ENCODE measurements around the gene MMP7.

Gene MMP7

DNA sequence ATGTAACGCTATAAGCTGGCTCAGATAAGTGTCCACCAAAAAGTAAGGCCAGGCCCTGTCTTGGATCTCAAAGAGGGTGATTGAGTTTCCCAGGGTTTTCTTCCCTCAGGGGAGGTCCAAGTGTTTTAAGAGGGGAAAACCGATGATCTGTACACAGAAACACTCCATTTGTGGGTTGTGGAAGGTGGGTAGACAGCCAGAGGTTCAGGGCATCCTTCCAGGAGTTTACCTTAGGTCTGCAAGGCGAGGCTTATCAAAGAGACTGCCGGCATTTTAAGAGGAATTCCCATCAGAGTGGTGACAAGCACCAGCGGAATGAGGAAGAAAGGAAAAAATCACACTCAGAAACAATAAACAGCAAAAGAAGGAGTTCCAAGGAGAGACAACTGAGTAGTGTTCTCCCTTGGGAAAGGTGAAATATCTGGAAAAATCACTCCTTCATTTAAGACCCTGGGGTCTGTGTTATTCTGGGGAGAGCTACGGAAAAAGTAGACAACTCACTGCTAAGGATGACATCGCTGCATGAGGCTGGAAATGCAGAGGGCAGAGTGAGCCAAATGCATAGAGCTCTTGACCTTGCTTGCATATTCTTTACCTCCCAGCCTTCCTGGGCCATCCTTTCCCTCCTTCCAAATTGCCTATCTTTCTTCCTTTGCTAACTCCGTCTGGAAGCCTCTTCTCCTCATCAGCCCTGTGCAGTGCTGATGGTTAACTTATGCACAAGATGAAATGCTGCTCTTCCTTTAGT is 22.1 kb upstream of the MMP7 start:
- no peaks in the 10 kb centered on the region for H3K27me3 Mint-ChIP-seq
- H3K4me1 Mint-ChIP-seq, result peaks cover 31% of the 10 kb centered on the region
- ATAC-seq, result no peak
- no peaks in the 10 kb centered on the region for H3K36me3 Mint-ChIP-seq
- H3K27ac Mint-ChIP-seq, result peak overlapping the region; percentile 32
- H3K9me3 Mint-ChIP-seq, result no peaks in the 10 kb centered on the region
- H3K4me3 Mint-ChIP-seq, result no peak overlapping the region

DNA sequence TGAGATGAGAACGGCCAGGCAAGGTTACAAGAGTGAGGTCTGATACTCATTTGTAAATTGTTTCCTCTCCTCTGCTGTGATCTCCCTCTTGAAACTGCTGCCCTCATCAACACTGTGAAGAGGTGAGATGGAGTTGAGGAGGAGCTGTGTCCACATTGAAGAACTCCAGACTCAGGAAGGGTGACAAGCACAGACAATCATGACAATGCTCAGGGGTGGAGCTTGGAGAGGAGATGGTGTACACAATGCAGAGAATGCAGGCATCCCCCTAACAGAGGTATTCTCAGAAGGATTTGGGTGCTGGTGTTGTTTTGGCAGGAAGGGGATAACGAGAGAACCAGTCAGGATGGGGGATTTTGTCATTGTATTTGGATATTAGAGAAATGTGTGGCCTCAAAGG is 21.5 kb upstream of the MMP7 start:
- no peak for ATAC-seq
- H3K4me3 Mint-ChIP-seq, result no peak overlapping the region
- peaks cover 33% of the 10 kb centered on the region for H3K4me1 Mint-ChIP-seq
- H3K27ac Mint-ChIP-seq, result peak overlapping the region; percentile 32
- no peaks in the 10 kb centered on the region for H3K36me3 Mint-ChIP-seq
- H3K27me3 Mint-ChIP-seq, result no peaks in the 10 kb centered on the region
- H3K9me3 Mint-ChIP-seq, result no peaks in the 10 kb centered on the region

DNA sequence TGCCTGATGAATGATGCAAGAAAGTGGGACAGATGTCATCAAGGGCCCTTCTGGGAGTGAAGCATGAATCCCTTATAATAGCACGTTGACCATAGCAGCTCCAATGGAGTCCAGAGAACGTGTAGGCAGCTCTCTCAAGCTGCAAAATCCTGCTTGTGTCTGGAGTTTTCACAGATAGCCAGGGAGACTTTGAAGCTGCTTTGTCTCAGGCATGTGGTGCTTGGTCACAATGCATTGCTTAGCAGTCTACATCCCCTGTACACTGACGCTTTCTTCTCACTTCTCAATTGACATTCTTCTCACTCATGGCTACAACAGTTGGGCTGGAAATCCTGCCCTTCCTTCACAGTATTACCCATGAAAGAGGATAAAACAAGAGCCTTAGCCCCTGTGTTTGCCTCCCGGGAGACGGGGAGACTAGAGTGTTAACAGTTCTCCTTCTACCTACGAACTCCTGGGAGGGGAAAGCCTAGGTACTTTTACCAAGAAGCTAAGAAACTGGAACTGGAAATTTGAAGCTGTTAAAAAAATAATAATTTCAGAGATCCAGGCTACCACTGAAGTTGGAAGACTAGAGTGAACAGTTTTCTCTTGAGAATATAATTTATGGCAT is 20.7 kb upstream of the MMP7 start:
- Mint-ChIP-seq H3K9me3 (no peaks in the 10 kb centered on the region), H3K4me1 (peaks cover 41% of the 10 kb centered on the region), H3K4me3 (no peak overlapping the region), H3K27me3 (no peaks in the 10 kb centered on the region), H3K36me3 (no peaks in the 10 kb centered on the region), H3K27ac (peak overlapping the region; percentile 32)
- ATAC-seq, result no peak

DNA sequence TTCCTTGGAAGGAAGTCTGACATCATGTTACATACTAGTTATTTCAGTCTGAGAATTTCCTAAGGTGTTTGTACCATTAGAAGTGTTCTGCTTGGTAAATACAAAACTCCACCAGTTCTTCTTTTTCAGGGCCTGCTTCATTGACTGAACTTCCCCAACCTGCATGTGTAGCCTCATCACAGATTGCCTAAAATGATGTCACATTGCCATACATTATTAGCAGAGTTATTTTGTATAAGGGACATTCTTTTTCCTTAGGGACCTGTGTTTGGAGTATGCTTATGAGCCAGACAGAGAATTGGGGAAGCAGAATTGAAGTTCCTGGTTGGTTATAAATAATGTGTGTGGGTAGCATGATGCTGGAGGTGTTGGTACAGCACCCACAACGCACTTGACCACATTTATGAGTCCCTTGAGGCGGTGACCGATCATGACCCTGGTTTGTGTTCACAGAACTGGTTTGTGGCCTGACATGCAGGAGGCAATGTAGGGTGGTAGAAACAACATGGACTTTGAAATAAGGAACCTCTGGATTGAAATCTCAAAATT is 16.4 kb upstream of the MMP7 start:
- Mint-ChIP-seq H3K27me3 (no peaks in the 10 kb centered on the region), H3K27ac (peak overlapping the region; percentile 85), H3K36me3 (no peaks in the 10 kb centered on the region), H3K4me3 (no peak overlapping the region), H3K9me3 (no peaks in the 10 kb centered on the region), H3K4me1 (peaks cover 60% of the 10 kb centered on the region)
- peak; percentile 92 for ATAC-seq

DNA sequence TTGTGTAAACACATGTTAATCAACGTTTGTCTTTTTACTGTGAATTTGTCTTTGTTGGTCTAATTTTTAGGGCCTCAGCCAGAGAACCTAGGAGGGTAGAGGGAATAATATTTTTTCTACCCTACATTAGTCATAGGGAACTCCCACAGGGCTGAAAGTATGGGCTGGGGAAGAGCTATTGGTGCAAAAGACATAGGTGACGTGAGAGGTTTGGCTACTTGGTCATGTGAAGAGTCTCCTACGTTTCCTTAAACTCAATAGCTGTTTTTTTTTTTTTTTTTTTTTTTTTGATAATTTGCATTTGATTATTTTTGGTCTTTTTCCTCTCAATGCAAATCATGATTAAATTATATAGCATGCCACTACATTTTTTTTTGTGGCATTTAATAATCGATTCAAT is 15.9 kb upstream of the MMP7 start:
- Mint-ChIP-seq H3K27ac (peak overlapping the region; percentile 85), H3K4me3 (no peak overlapping the region), H3K36me3 (no peaks in the 10 kb centered on the region), H3K27me3 (no peaks in the 10 kb centered on the region), H3K9me3 (no peaks in the 10 kb centered on the region), H3K4me1 (peaks cover 54% of the 10 kb centered on the region)
- peak; percentile 74 for ATAC-seq

DNA sequence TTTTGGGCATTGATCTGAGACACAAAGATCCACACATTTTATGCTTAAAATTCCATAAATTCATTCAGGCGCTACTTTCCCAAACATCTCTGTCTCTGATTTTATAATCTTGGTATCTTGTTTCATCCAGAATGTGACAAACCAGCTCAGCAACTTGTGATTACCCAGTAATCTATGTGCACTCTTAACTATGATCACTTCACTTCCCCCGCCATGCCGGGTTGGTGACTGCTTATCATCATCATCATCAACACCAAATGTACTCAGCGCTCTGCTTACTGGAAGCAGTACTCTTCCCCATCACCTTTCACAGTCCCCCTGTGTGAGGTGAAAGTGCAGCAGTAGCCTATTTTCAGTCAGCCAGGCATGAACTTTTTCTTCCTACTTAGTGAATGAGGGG is 15.2 kb upstream of the MMP7 start:
- Mint-ChIP-seq H3K9me3 (no peaks in the 10 kb centered on the region), H3K36me3 (no peaks in the 10 kb centered on the region), H3K4me3 (no peak overlapping the region), H3K27me3 (no peaks in the 10 kb centered on the region), H3K27ac (peak overlapping the region; percentile 85), H3K4me1 (peaks cover 47% of the 10 kb centered on the region)
- ATAC-seq, result no peak

DNA sequence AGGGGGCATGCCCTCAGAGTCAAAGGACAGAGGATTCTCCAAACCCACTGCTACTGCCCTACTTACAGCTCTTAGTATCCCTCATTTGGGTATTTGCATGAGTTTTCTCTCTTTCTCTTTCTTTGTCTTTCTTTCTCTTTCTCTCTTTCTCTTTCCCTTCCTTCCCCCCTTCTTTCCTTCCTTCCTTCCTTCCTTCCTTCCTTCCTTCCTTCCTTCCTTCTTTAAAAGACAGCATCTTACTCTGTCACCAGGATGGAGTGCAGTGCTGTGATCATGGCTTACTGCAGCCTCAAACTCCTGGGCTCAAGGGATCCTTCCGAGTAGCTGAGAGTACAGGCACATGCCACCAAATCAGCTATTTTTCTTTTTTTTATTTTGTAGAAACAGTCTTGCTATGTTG is 14.0 kb upstream of the MMP7 start:
- peak overlapping the region; percentile 85 for H3K27ac Mint-ChIP-seq
- peaks cover 47% of the 10 kb centered on the region for H3K4me1 Mint-ChIP-seq

DNA sequence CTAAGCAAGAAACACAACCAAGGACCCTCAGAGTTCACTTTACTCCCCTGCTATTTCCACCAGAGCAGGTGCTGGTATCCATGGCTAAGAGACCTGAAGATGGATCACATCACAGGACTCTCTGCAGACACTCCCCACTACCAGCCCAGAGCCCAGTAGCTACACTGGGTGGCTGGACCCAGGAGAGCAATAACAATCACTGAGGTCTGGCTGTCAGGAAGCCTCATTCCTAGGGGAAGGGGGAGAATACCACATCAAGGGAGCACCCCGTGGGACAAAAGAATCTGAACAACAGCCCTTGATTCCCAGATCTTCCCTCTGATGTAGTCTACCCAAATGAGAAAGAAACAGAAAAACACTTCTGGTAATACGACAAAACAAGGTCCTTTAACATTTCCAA is 9.0 kb upstream of the MMP7 start:
- Mint-ChIP-seq H3K36me3 (no peaks in the 10 kb centered on the region), H3K27me3 (peaks cover 9% of the 10 kb centered on the region), H3K4me1 (peaks cover 14% of the 10 kb centered on the region), H3K4me3 (no peak overlapping the region), H3K27ac (no peak overlapping the region), H3K9me3 (no peaks in the 10 kb centered on the region)
- ATAC-seq, result no peak

More for the DNA sequence above, 14.0 kb upstream of the MMP7 start:
- H3K4me3 Mint-ChIP-seq, result no peak overlapping the region
- H3K27me3 Mint-ChIP-seq, result no peaks in the 10 kb centered on the region
- no peaks in the 10 kb centered on the region for H3K36me3 Mint-ChIP-seq
- no peak for ATAC-seq
- H3K9me3 Mint-ChIP-seq, result no peaks in the 10 kb centered on the region

DNA sequence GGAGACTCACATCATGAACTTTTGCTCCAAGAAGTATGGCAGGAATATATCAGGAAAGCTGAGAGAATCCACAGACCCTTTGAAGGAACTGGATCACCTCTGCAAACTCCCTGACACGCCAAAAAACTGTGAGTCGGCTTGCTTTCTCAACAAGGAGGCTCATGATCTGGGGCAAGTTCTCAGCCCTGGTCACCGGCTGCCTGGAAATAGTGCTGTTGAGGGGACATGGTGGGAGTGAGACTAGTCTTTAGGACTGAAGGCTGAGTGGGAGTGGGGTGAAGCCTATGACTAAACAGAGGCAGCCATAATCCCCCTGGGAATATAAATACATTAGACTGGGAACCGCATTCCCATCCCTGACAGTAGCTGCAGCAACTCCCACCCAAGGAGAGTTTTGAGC is 8.4 kb upstream of the MMP7 start:
- no peak for ATAC-seq
- no peaks in the 10 kb centered on the region for H3K9me3 Mint-ChIP-seq
- peaks cover 9% of the 10 kb centered on the region for H3K27me3 Mint-ChIP-seq
- no peak overlapping the region for H3K4me3 Mint-ChIP-seq
- H3K4me1 Mint-ChIP-seq, result peaks cover 16% of the 10 kb centered on the region
- H3K27ac Mint-ChIP-seq, result no peak overlapping the region
- H3K36me3 Mint-ChIP-seq, result no peaks in the 10 kb centered on the region

DNA sequence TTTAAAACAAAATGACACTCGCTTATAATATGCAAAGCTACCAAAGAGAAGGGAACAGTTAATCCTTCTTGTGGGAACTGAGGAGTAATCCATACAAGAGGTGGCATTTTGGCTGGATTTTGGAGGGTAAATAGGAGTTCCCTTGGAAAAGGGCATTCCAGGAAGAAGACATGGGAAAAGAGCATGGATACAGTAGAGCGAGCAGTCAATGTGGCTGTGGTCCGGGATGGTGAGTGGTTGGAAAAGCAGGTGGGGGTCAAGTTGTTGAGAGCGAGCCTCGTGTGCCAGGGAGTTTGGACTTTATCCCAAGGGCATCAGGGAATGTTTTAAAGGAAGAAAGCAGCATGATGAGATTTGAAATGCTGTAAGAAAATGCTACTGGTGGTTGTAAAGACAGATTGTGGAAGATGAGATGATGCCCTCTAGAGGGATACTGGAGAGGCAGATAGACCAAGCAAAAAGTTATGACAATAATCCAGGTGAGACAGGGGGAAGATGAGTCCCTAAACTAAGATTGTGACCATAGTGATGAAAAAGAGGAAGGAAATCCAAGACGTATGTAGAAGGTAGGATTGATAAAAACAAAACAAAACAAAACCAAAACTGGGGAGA is 3.8 kb upstream of the MMP7 start:
- no peaks in the 10 kb centered on the region for H3K36me3 Mint-ChIP-seq
- no peak overlapping the region for H3K4me3 Mint-ChIP-seq
- H3K9me3 Mint-ChIP-seq, result no peaks in the 10 kb centered on the region
- no peak for ATAC-seq
- peaks cover 9% of the 10 kb centered on the region for H3K27me3 Mint-ChIP-seq
- peaks cover 10% of the 10 kb centered on the region for H3K4me1 Mint-ChIP-seq
- no peak overlapping the region for H3K27ac Mint-ChIP-seq

DNA sequence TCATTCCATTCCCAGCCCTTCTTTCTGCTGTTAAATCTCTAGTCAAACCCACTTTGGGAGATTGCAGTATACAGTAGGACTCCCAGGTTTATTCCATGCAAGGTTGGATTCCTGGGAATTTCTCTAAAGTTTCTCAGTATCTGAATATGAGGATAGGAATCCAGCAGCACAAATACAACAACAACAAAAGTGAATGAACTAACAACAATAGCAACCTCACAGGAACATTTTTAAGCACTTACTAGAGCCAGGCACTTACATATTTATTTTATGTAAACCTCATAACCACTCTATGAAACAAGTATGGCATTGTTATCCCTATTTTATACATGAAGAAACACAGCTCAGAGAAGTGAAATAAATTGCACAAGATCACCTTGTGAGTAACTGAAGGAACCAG is 1.9 kb downstream of the MMP7 start:
- no peaks in the 10 kb centered on the region for H3K36me3 Mint-ChIP-seq
- no peaks in the 10 kb centered on the region for H3K27me3 Mint-ChIP-seq
- H3K4me3 Mint-ChIP-seq, result no peak overlapping the region
- no peak overlapping the region for H3K27ac Mint-ChIP-seq
- H3K9me3 Mint-ChIP-seq, result no peaks in the 10 kb centered on the region
- no peaks in the 10 kb centered on the region for H3K4me1 Mint-ChIP-seq
- no peak for ATAC-seq

DNA sequence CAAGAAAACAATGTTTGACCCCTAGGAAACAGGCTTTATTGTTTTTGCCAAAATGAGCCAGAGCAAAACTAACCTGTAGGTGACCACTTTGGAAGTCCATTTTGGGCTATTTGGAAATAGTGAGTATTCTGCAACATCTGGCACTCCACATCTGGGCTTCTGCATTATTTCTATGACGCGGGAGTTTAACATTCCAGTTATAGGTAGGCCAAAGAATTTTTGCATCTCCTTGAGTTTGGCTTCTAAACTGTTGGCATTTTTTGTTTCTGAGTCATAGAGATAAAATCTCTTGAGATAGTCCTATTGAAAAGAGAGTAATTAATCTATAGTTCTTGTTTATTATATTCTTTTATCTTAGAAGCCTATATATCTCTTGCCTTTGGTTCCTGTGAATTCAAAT is 2.9 kb downstream of the MMP7 start:
- peaks cover 5% of the 10 kb centered on the region for H3K4me1 Mint-ChIP-seq
- H3K27ac Mint-ChIP-seq, result no peak overlapping the region
- no peaks in the 10 kb centered on the region for H3K27me3 Mint-ChIP-seq
- ATAC-seq, result no peak
- H3K4me3 Mint-ChIP-seq, result no peak overlapping the region
- H3K9me3 Mint-ChIP-seq, result no peaks in the 10 kb centered on the region
- no peaks in the 10 kb centered on the region for H3K36me3 Mint-ChIP-seq

DNA sequence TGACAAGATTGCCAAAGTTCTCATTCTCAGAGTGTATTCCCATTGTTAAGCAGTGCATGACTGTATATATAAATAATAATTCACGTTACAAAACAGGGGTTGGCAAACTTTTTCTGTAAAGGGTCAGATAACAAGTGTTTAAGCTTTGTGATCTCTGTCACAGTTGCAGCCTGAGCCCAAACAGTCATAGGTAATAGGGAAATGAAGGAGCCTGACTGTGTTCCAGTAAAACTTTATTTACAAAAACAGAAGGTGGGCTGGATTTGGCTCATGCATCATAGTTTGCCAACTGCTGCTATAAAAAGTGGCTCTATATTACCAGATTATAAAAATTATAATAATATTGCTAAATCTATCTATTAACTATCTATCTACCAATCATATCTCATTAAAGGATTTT is 3.5 kb downstream of the MMP7 start:
- Mint-ChIP-seq H3K36me3 (no peaks in the 10 kb centered on the region), H3K27me3 (no peaks in the 10 kb centered on the region), H3K9me3 (no peaks in the 10 kb centered on the region), H3K4me3 (no peak overlapping the region), H3K4me1 (peaks cover 9% of the 10 kb centered on the region), H3K27ac (no peak overlapping the region)
- ATAC-seq, result no peak

DNA sequence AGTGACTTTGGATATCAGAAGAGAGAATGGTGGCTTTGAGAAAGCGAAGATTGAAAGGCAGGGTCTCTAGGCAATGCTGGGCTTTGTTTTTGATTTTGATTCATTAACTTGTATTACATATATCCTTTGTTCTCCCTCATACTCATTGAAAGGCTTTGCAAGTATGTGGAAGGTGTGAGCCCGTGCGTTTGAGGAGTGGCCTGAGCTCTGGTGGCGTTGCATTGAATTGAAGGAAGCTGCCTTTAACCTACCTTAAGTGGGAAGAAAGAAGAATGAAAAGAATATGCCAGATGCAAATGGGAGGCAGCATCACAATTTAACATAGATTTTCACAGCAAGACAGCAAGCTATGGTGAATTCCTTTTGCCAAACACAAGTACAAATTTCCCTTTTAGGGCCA is 6.7 kb downstream of the MMP7 start:
- no peak for ATAC-seq
- H3K27ac Mint-ChIP-seq, result no peak overlapping the region
- peaks cover 5% of the 10 kb centered on the region for H3K36me3 Mint-ChIP-seq
- H3K9me3 Mint-ChIP-seq, result no peaks in the 10 kb centered on the region
- no peak overlapping the region for H3K4me3 Mint-ChIP-seq
- H3K4me1 Mint-ChIP-seq, result peaks cover 15% of the 10 kb centered on the region
- peaks cover 24% of the 10 kb centered on the region for H3K27me3 Mint-ChIP-seq

DNA sequence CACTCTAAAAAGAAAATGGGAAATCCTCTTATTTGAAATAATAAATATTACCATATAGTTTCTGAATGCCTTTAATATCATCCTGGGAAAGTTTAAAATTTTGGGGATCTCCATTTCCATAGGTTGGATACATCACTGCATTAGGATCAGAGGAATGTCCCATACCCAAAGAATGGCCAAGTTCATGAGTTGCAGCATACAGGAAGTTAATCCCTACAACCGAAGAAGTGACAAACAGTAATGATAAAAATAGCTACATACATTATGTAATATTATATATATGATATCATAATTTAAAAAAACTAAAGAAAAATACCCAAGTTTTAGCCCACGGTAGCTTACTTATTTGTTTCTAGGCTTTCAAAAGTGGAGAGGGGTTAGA is 7.4 kb downstream of the MMP7 start:
- peaks cover 27% of the 10 kb centered on the region for H3K27me3 Mint-ChIP-seq
- no peak overlapping the region for H3K27ac Mint-ChIP-seq
- peaks cover 15% of the 10 kb centered on the region for H3K4me1 Mint-ChIP-seq
- H3K4me3 Mint-ChIP-seq, result no peak overlapping the region
- ATAC-seq, result no peak
- H3K9me3 Mint-ChIP-seq, result no peaks in the 10 kb centered on the region
- peaks cover 5% of the 10 kb centered on the region for H3K36me3 Mint-ChIP-seq
